ENCODE measurements around the gene NCOR1. TPM values are rescaled to one million over a fixed set of nuclear protein-coding genes. Genes with fewer than 3 reads are reported as not detected.
"Not testable (repeated sequence)": the region's sequence is repeated elsewhere in the genome, so short reads cannot be mapped to it uniquely, and the experiment has no call there.

NCOR1 gene
- total and polyA plus RNA-seq, 2 of the 8 experiments (the other 6 are each of a cell fraction or from before 2014, with no cell fraction given): 65.4 to 142 TPM

- H2AK5ac ChIP-seq (ENCODE audit: low read depth, low read length); H2BK15ac ChIP-seq (ENCODE audit: low read length); H2BK12ac ChIP-seq (ENCODE audit: low read depth, low read length); H3K4me3 ChIP-seq (ENCODE audit: extremely low read depth in 1 of 4, insufficient read depth in 2 of 4, low read depth in 3 of 4, low read length in 4 of 4); H3K79me1 ChIP-seq (ENCODE audit: low read depth, low read length); H2AFZ ChIP-seq (ENCODE audit: low read length); H3K4me2 ChIP-seq (ENCODE audit: insufficient read depth in 1 of 2, low read depth in 2 of 2, low read length in 2 of 2); H3K56ac ChIP-seq (replicated peaks; ENCODE audit: insufficient read length, low read depth, low read length); H3K18ac ChIP-seq (ENCODE audit: extremely low read depth, low read length); FAIRE-seq; H2BK120ac ChIP-seq (replicated peaks; ENCODE audit: low read depth, low read length); H4K8ac ChIP-seq (ENCODE audit: extremely low read depth, insufficient read depth, low read length); H3K23ac ChIP-seq (ENCODE audit: insufficient read length); H3K23me2 ChIP-seq (ENCODE audit: low read depth, low read length); DNase-seq (ENCODE audit: low read depth in 1 of 2, low spot score in 2 of 2); H3K27ac ChIP-seq (ENCODE audit: low read depth, low read length); H3K14ac ChIP-seq (ENCODE audit: insufficient read length); H3K4me1 ChIP-seq (replicated peaks in 1 of 4; ENCODE audit: control insufficient read depth in 3 of 4, insufficient read depth in 4 of 4, low read length in 3 of 4); H3K79me2 ChIP-seq (ENCODE audit: control insufficient read depth in 1 of 2, insufficient read depth in 2 of 2, low read length in 2 of 2); H4K91ac ChIP-seq (replicated peaks; ENCODE audit: insufficient read length, low read length); H3K9me3 ChIP-seq (ENCODE audit: insufficient read depth in 2 of 2, low read depth in 1 of 2, low read length in 1 of 2); H2BK20ac ChIP-seq (ENCODE audit: low read length); H4K20me1 ChIP-seq (replicated peaks in 1 of 2; ENCODE audit: control insufficient read depth in 1 of 2, insufficient read depth in 2 of 2, low read length in 2 of 2); H4K5ac ChIP-seq (ENCODE audit: insufficient read length, low read depth, low read length); H2BK5ac ChIP-seq (ENCODE audit: low read depth, low read length); H3K9ac ChIP-seq (replicated peaks in 1 of 4; ENCODE audit: extremely low read depth in 1 of 4, low read depth in 3 of 4, low read length in 3 of 4); H3K27me3 ChIP-seq (replicated peaks in 1 of 4; ENCODE audit: control insufficient read depth in 3 of 4, extremely low read depth in 1 of 4, insufficient read depth in 3 of 4, low read length in 3 of 4); H3K4ac ChIP-seq (replicated peaks; ENCODE audit: insufficient read length, low read depth, low read length); CTCF ChIA-PET (ENCODE audit: partially characterized antibody): not testable (repeated sequence)
- 91% methylated on average over 4 of the region's 4 CpGs; no CpG with 5 or more reads in 1 of the 2 experiments for WGBS, 2 experiments (ENCODE audit: extremely low coverage in 1 of 2, insufficient coverage in 1 of 2, insufficient read length in 1 of 2, insufficient replicate concordance in 2 of 2, low coverage in 1 of 2, low lambda C conversion rate in 2 of 2, missing lambda C conversion rate in 1 of 2)
- POLR2A ChIA-PET (ENCODE audit: partially characterized antibody): interaction anchor here (0.7 kb wide), 1 partner anchor 39 kb away, joined by 4 read pairs; no protein-coding TSS in a partner anchor
- H3K36me3 ChIP-seq (ENCODE audit: control insufficient read depth in 2 of 4, insufficient read depth in 4 of 4, low read length in 3 of 4): peaks cover 2 to 36% (median 19%) of the 10 kb centered on the region in 4 experiments; a peak in 7 of 8 replicates
Observed at GRCh38 chr17:16055139-16055538, 160.2 kb downstream of the NCOR1 start.
